ENCODE results near the gene NEFH.
"Not testable (repeated sequence)": the region's sequence is repeated elsewhere in the genome, so short reads cannot be mapped to it uniquely, and the experiment has no call there.

DNA sequence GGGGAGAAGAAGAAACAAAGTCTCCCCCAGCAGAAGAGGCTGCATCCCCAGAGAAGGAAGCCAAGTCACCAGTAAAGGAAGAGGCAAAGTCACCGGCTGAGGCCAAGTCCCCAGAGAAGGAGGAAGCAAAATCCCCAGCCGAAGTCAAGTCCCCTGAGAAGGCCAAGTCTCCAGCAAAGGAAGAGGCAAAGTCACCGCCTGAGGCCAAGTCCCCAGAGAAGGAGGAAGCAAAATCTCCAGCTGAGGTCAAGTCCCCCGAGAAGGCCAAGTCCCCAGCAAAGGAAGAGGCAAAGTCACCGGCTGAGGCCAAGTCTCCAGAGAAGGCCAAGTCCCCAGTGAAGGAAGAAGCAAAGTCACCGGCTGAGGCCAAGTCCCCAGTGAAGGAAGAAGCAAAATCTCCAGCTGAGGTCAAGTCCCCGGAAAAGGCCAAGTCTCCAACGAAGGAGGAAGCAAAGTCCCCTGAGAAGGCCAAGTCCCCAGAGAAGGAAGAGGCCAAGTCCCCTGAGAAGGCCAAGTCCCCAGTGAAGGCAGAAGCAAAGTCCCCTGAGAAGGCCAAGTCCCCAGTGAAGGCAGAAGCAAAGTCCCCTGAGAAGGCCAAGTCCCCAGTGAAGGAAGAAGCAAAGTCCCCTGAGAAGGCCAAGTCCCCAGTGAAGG is 9.2 kb downstream of the NEFH start:
- TF ChIP-seq LEF1 (IDR thresholded peaks at IDR 0.05; ENCODE audit: borderline replicate concordance); SUZ12 (IDR thresholded peaks at IDR 0.05); ZNF384 (IDR thresholded peaks at IDR 0.05); BHLHE40 (IDR thresholded peaks at IDR 0.05; ENCODE audit: borderline replicate concordance); SP1 (IDR thresholded peaks at IDR 0.05); FOXA1 (IDR thresholded peaks at IDR 0.05); TARDBP (IDR thresholded peaks at IDR 0.05); FOXM1 (IDR thresholded peaks at IDR 0.05; ENCODE audit: borderline replicate concordance); CTBP1 (IDR thresholded peaks at IDR 0.05; ENCODE audit: borderline replicate concordance); ARNT (IDR thresholded peaks at IDR 0.05): not testable (repeated sequence)
- TF ChIP-seq, protein P1, sequence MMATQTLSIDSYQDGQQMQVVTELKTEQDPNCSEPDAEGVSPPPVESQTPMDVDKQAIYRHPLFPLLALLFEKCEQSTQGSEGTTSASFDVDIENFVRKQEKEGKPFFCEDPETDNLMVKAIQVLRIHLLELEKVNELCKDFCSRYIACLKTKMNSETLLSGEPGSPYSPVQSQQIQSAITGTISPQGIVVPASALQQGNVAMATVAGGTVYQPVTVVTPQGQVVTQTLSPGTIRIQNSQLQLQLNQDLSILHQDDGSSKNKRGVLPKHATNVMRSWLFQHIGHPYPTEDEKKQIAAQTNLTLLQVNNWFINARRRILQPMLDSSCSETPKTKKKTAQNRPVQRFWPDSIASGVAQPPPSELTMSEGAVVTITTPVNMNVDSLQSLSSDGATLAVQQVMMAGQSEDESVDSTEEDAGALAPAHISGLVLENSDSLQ (IDR thresholded peaks at IDR 0.05): not testable (repeated sequence)

Data from HEK293T (cell line).